Trophoblast cell (in vitro differentiated cells and primary cell): ENCODE data around the gene NRXN3.

Experiments
- DNase-seq, 2 donors: peaks; one replicate each; pipeline ENCODE4 v3.0.0-alpha.2; 2016
- H2AFZ ChIP-seq: 2 replicates; pipeline ENCODE4 v1.6.1; 2013; ENCODE audit warnings: low read length, moderate library complexity, mild to moderate bottlenecking; ENCODE audit not compliant: insufficient read depth, poor library complexity
- H2AK5ac ChIP-seq: 2 replicates; pipeline ENCODE4 v1.6.1; 2013; ENCODE audit warnings: mild to moderate bottlenecking, low read length
- H2BK120ac ChIP-seq: 2 replicates; pipeline ENCODE4 v1.6.1; 2013; ENCODE audit warnings: low read length, mild to moderate bottlenecking, moderate library complexity; ENCODE audit not compliant: insufficient read depth, poor library complexity
- H2BK12ac ChIP-seq: 2 replicates; pipeline ENCODE4 v1.6.1; 2013; ENCODE audit warnings: mild to moderate bottlenecking, low read length, moderate library complexity
- H2BK5ac ChIP-seq: 2 replicates; pipeline ENCODE4 v1.6.1; 2013; ENCODE audit warnings: low read length, low read depth, moderate library complexity, mild to moderate bottlenecking; ENCODE audit not compliant: poor library complexity
- H3K14ac ChIP-seq: 2 replicates; pipeline ENCODE4 v1.6.1; 2013; ENCODE audit warnings: mild to moderate bottlenecking, low read length
- H3K18ac ChIP-seq: 2 replicates; pipeline ENCODE4 v1.6.1; 2013; ENCODE audit warnings: mild to moderate bottlenecking, low read length
- H3K23ac ChIP-seq: 2 replicates; pipeline ENCODE4 v1.6.1; 2013; ENCODE audit warnings: low read length
- H3K27ac ChIP-seq: 2 replicates; pipeline ENCODE4 v1.5.1; 2013; ENCODE audit warnings: low read depth, mild to moderate bottlenecking, inconsistent platforms, low read length, moderate library complexity
- H3K27me3 ChIP-seq: 2 replicates; pipeline ENCODE4 v1.6.1; 2013; ENCODE audit warnings: inconsistent platforms, mild to moderate bottlenecking, low read length, moderate library complexity; ENCODE audit not compliant: insufficient read depth
- H3K36me3 ChIP-seq, 2 experiments: 1 replicate in 1 of 2; 2 replicates in 1 of 2; pipeline ENCODE4 v1.6.1; 2013; ENCODE audit warnings: low read length in 2 of 2, mild to moderate bottlenecking in 2 of 2, moderate library complexity in 1 of 2; ENCODE audit not compliant: insufficient read depth in 2 of 2, control insufficient read depth in 1 of 2
- H3K4ac ChIP-seq: 2 replicates; pipeline ENCODE4 v1.6.1; 2013; ENCODE audit warnings: low read depth, mild to moderate bottlenecking, low read length, moderate library complexity
- H3K4me1 ChIP-seq, 2 experiments: 1 replicate in 1 of 2; 2 replicates in 1 of 2; pipeline ENCODE4 v1.6.1; 2013; ENCODE audit warnings: low read length in 2 of 2, mild to moderate bottlenecking in 2 of 2, moderate library complexity in 1 of 2; ENCODE audit not compliant: insufficient read depth in 2 of 2, control insufficient read depth in 1 of 2
- H3K4me2 ChIP-seq: 2 replicates; pipeline ENCODE4 v1.6.1; 2013; ENCODE audit warnings: inconsistent platforms, mild to moderate bottlenecking, low read length, moderate library complexity
- H3K4me3 ChIP-seq: 2 replicates; pipeline ENCODE4 v1.5.1; 2013; ENCODE audit warnings: mild to moderate bottlenecking, low read depth, low read length, inconsistent platforms
- H3K79me1 ChIP-seq: one replicate; pipeline ENCODE4 v1.6.1; 2013; ENCODE audit warnings: low read length
- H3K79me2 ChIP-seq: 2 replicates; pipeline ENCODE4 v1.6.1; 2013; ENCODE audit warnings: low read length, mild to moderate bottlenecking; ENCODE audit not compliant: control insufficient read depth, insufficient read depth, poor library complexity
- H3K9ac ChIP-seq: 2 replicates; pipeline ENCODE4 v1.6.1; 2013; ENCODE audit warnings: mild to moderate bottlenecking, low read length
- H3K9me3 ChIP-seq: 2 replicates; pipeline ENCODE4 v1.6.1; 2013; ENCODE audit warnings: low read depth, mild to moderate bottlenecking, control low read depth, inconsistent platforms, low read length; ENCODE audit not compliant: insufficient read depth
- H4K12ac ChIP-seq: 2 replicates; pipeline ENCODE4 v1.6.1; 2013; ENCODE audit warnings: low read depth, mild to moderate bottlenecking, low read length, moderate library complexity
- H4K8ac ChIP-seq: 2 replicates; pipeline ENCODE4 v1.6.1; 2013; ENCODE audit warnings: low read depth, mild to moderate bottlenecking, low read length, moderate library complexity
- H4K91ac ChIP-seq: one replicate; pipeline ENCODE4 v1.6.1; 2013; ENCODE audit warnings: low read depth, mild to moderate bottlenecking, low read length, moderate library complexity
- WGBS: extraction: QIAGEN DNeasy Blood & Tissue Kit; methylation state at CpG from one replicate; pipeline ENCODE4 v1.1.7; 2013; ENCODE audit warnings: missing lambda C conversion rate; ENCODE audit not compliant: insufficient read length, insufficient coverage; ENCODE audit errors: extremely low coverage; 5-methylcytosine and 5-hydroxymethylcytosine counted together

The NRXN3 gene

GRCh38 chr14:78243187-78243586, 73.0 kb downstream of the NRXN3 start:
- no peak overlapping the region for H2BK120ac ChIP-seq
- no peaks in the 10 kb centered on the region for H3K27me3 ChIP-seq
- no peaks in the 10 kb centered on the region for H3K36me3 ChIP-seq
- H4K91ac ChIP-seq, result no peak overlapping the region
- H2BK5ac ChIP-seq, result no peak overlapping the region
- no peak overlapping the region for H3K27ac ChIP-seq
- no peaks in the 10 kb centered on the region for H3K79me2 ChIP-seq
- DNase-seq, result no peak
- no peak overlapping the region for H2AFZ ChIP-seq
- no peak overlapping the region for H3K23ac ChIP-seq
- no peak overlapping the region for H2BK12ac ChIP-seq
- no peaks in the 10 kb centered on the region for H3K4me1 ChIP-seq
- H2AK5ac ChIP-seq, result no peak overlapping the region
- no peak overlapping the region for H3K4me3 ChIP-seq
- H3K18ac ChIP-seq, result no peak overlapping the region
- H4K12ac ChIP-seq, result no peak overlapping the region
- H4K8ac ChIP-seq, result no peak overlapping the region
- H3K9me3 ChIP-seq, result no peaks in the 10 kb centered on the region
- H3K9ac ChIP-seq, result no peak overlapping the region
- no CpG with 5 or more reads among the region's 20 CpGs for WGBS
- H3K14ac ChIP-seq, result no peak overlapping the region
- no peak overlapping the region for H3K4me2 ChIP-seq
- H3K79me1 ChIP-seq, result no peaks in the 10 kb centered on the region
- H3K4ac ChIP-seq, result no peak overlapping the region

DNA sequence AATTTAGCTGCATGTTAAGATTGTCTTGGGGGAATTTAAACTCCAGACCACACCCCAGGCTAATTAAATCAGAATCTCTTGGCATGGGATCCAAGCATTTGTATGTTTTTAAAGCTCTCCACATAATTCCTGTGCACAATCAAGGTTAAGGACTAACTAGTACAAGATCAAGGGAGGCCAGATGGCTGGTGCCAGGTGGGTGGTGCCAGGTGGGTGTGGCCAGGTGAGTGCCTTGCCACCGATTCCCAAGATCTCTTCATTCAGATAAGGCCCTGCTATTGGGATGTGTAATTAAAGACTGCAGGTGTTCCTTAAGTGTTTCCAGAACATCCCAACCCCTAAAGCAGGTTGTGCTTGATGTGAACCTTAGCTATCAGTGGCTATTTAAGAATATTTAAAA, 75.1 kb downstream of the NRXN3 start:
- Histone ChIP-seq H2BK120ac (no peak overlapping the region), H2AFZ (no peak overlapping the region), H3K9me3 (no peaks in the 10 kb centered on the region), H3K27me3 (no peaks in the 10 kb centered on the region), H3K4me3 (no peak overlapping the region), H3K9ac (no peak overlapping the region), H3K79me1 (no peaks in the 10 kb centered on the region), H3K18ac (no peak overlapping the region), H2AK5ac (no peak overlapping the region), H3K4ac (no peak overlapping the region), H4K12ac (no peak overlapping the region), H3K4me1 (no peaks in the 10 kb centered on the region), H3K27ac (no peak overlapping the region), H3K36me3 (no peaks in the 10 kb centered on the region), H4K91ac (no peak overlapping the region), H3K23ac (no peak overlapping the region), H2BK5ac (no peak overlapping the region), H3K14ac (no peak overlapping the region), H3K4me2 (no peak overlapping the region), H3K79me2 (no peaks in the 10 kb centered on the region), H2BK12ac (no peak overlapping the region), H4K8ac (no peak overlapping the region)
- no CpG with 5 or more reads among the region's 1 CpG for WGBS
- DNase-seq, result no peak

DNA sequence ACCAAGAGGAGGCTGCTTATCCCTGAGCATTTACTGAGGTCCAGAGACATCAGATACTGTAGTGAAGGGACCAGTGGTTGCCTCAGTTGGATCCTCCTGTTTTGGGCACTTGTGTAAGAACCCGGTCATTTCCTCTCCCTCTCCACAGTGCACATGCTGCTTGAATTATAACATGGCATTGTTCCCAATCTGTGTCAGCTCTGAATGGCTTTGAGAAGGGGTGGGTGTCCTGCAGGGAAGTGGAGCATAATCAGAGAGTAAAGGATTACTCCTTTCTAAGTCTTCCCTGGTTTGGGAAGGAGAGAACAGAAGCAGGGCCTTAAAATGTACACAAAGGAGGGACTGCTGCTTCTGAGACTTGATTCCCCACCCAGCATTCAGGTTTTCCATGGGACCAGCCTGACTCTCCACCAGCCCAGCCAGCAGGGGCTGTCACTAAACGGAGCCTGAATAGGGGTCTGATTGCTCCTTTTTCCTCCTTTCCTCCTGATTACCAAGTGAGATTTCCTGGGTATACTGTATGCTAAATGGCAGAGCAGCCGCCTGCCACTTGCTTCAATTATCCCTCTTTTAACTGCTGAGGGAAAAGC, 78.4 kb downstream of the NRXN3 start:
- H3K27me3 ChIP-seq, result no peaks in the 10 kb centered on the region
- H4K8ac ChIP-seq, result no peak overlapping the region
- no peak overlapping the region for H3K4me2 ChIP-seq
- DNase-seq, result no peak
- H2BK12ac ChIP-seq, result no peak overlapping the region
- no peak overlapping the region for H3K18ac ChIP-seq
- H3K27ac ChIP-seq, result no peak overlapping the region
- H2AFZ ChIP-seq, result no peak overlapping the region
- H3K79me2 ChIP-seq, result no peaks in the 10 kb centered on the region
- H3K36me3 ChIP-seq, result no peaks in the 10 kb centered on the region
- H3K9me3 ChIP-seq, result no peaks in the 10 kb centered on the region
- no peak overlapping the region for H3K4ac ChIP-seq
- no peak overlapping the region for H4K91ac ChIP-seq
- no peak overlapping the region for H3K14ac ChIP-seq
- H3K23ac ChIP-seq, result no peak overlapping the region
- H2BK5ac ChIP-seq, result no peak overlapping the region
- no peaks in the 10 kb centered on the region for H3K4me1 ChIP-seq
- H2BK120ac ChIP-seq, result no peak overlapping the region
- no peak overlapping the region for H4K12ac ChIP-seq
- no peak overlapping the region for H3K4me3 ChIP-seq
- no CpG with 5 or more reads among the region's 3 CpGs for WGBS
- H3K9ac ChIP-seq, result no peak overlapping the region
- no peak overlapping the region for H2AK5ac ChIP-seq
- no peaks in the 10 kb centered on the region for H3K79me1 ChIP-seq

GRCh38 chr14:78251308-78251707, 81.1 kb downstream of the NRXN3 start:
- Histone ChIP-seq H3K9me3 (no peaks in the 10 kb centered on the region), H3K79me1 (no peaks in the 10 kb centered on the region), H3K4me1 (peaks cover 0 to 3% of the 10 kb centered on the region in 2 experiments), H4K91ac (no peak overlapping the region), H2AFZ (no peak overlapping the region), H2BK120ac (no peak overlapping the region), H3K27me3 (no peaks in the 10 kb centered on the region), H3K9ac (no peak overlapping the region), H3K36me3 (no peaks in the 10 kb centered on the region), H4K8ac (no peak overlapping the region), H2BK12ac (no peak overlapping the region), H2BK5ac (no peak overlapping the region), H3K27ac (no peak overlapping the region), H3K4ac (no peak overlapping the region), H4K12ac (no peak overlapping the region), H3K4me3 (no peak overlapping the region), H3K23ac (no peak overlapping the region), H2AK5ac (no peak overlapping the region), H3K4me2 (no peak overlapping the region), H3K79me2 (no peaks in the 10 kb centered on the region), H3K14ac (no peak overlapping the region), H3K18ac (no peak overlapping the region)
- no CpG with 5 or more reads among the region's 5 CpGs for WGBS
- no peak for DNase-seq
